Measurements from ENCODE around the gene YPEL4.
"Not testable (repeated sequence)": the region's sequence is repeated elsewhere in the genome, so short reads cannot be mapped to it uniquely, and the experiment has no call there.

YPEL4 gene

DNA sequence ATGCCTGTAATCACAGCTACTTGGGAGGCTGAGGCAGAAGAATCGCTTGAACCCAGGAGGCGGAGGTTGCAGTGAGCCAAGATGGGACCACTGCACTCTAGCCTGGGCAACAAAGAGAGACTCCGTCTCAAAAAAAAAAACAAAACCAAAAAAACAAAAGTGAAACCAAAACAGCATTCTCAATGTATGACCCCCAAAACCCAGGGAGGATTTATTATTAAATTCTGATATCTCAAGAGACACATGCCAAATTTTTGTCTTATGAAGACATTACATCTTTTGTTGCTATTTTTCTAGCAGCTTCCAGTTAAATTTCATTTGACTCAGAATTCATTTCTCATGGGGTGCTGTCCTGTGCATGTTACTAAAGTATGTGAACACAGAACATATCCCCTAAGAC is 3.0 kb upstream of the YPEL4 start:
- H3K4me3 ChIP-seq (ENCODE audit: low read depth, low read length), result no peak overlapping the region
- in situ Hi-C loops (cut with HindIII; ENCODE audit: low sequenced_read_pairs), result no loop called here
- DNase-seq (ENCODE audit: low read depth), result no peak
- TF ChIP-seq, protein P1, sequence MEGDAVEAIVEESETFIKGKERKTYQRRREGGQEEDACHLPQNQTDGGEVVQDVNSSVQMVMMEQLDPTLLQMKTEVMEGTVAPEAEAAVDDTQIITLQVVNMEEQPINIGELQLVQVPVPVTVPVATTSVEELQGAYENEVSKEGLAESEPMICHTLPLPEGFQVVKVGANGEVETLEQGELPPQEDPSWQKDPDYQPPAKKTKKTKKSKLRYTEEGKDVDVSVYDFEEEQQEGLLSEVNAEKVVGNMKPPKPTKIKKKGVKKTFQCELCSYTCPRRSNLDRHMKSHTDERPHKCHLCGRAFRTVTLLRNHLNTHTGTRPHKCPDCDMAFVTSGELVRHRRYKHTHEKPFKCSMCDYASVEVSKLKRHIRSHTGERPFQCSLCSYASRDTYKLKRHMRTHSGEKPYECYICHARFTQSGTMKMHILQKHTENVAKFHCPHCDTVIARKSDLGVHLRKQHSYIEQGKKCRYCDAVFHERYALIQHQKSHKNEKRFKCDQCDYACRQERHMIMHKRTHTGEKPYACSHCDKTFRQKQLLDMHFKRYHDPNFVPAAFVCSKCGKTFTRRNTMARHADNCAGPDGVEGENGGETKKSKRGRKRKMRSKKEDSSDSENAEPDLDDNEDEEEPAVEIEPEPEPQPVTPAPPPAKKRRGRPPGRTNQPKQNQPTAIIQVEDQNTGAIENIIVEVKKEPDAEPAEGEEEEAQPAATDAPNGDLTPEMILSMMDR (IDR thresholded peaks at IDR 0.05; ENCODE audit: low read depth, low read length, missing control alignments), result no peak

DNA sequence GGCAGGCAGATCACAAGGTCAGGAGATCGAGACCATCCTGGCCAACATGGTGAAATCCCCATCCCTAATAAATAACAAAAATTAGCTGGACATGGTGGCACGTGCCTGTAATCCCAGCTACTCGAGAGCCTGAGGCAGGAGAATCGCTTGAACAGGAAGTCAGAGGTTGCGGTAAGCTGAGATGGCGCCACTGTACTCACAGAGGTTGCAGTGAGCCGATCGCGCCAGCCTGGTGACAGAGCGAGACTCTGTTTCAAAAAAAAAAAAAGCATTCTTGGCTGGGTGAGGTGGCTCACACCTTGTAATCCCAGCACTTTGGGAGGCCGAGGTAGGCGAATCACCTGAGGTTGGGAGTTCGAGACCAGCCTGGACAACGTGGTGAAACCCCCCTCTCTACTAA is 2.5 kb upstream of the YPEL4 start:
- DNase-seq (ENCODE audit: low read depth); H3K4me3 ChIP-seq (ENCODE audit: low read depth, low read length): not testable (repeated sequence)

DNA sequence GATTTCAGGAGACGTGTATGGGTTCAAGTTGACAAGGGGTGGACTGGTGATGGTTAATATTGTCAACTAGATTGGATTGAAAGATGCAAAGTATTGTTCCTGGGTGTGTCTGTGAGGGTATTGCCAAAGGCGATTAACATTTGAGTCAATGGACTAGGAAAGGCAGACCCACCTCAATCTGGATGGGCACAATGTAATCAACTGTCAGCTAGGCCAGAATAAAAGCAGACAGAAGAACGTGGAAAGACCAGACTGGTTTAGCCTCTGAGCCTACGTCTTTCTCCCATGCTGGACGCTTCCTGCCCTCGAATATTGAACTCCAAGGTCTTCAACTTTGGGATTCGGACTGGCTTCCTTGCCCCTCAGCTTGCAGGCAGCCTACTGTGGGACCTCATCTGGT is 1.7 kb upstream of the YPEL4 start:
- TF ChIP-seq, protein P1 (IDR thresholded peaks at IDR 0.05; ENCODE audit: low read depth, low read length, missing control alignments), result no peak
- in situ Hi-C loops (cut with HindIII; ENCODE audit: low sequenced_read_pairs), result no loop called here
- no peak for DNase-seq (ENCODE audit: low read depth)
- no peak overlapping the region for H3K4me3 ChIP-seq (ENCODE audit: low read depth, low read length)

More for the DNA sequence above, 2.5 kb upstream of the YPEL4 start:
- in situ Hi-C loops (cut with HindIII; ENCODE audit: low sequenced_read_pairs), result not testable (repeated sequence)

DNA sequence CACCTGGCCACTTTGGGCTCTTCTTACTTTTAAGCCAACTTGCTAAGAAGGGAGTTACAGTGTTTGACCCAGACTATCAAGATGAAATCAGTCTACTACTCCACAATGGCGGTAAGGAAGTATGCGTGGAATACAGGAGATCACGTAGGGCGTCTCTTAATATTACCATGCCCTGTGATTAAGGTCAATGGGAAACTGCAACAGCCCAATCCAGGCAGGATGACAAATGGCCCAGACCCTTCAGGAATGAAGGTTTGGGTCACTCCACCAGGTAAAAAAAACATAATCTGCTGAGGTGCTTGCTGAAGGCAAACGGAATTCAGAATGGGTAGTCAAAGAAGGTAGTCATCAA is 1.0 kb upstream of the YPEL4 start:
- TF ChIP-seq, protein P1 (IDR thresholded peaks at IDR 0.05; ENCODE audit: low read depth, low read length, missing control alignments), result no peak
- in situ Hi-C loops (cut with HindIII; ENCODE audit: low sequenced_read_pairs), result no loop called here
- H3K4me3 ChIP-seq (ENCODE audit: low read depth, low read length), result no peak overlapping the region
- no peak for DNase-seq (ENCODE audit: low read depth)

DNA sequence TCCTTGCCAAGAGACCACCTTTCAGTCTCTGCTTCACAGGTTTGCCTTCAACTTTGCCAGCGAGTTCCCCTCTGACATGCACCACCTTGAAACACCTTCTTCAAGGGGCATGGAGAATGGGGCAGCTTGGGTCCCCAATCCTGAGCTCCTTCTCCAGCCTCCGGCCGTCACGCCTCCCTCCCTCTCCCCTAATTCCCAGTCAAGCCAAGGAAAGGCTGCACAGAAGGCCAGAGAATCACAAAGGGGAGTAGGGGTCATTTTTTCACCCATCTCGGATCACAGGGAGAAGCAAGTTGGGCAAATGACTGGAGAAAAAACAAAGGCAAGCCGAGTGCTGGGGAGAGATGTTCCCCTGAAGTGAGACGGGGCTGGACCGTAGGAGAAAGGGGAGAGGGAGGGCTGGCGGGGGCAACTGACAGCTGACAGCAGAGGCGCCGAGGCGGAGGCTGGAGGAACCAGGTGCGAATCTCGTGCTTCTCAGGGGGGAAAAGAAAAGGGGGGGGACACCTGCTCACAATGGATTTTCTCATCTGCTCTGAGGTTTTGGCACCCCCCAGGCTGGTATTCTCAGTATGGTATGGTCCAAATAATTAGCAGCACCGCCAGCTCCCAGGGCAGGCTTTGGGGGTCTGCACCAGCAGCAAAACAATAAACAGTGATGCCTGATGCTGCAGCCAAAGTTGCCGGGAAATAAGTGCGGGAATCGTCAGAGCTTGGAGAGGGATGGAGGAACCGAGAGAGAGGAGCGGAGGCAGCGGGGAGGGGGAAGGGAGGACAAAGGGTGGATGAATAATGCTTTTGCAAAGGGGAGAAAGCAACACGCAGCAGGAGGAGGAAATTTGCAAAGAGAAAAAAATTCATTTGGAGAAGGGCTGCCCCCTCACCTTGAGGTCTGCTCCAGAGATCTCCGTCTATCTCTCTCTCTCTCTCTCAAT is 644 bp downstream of the YPEL4 start:
- in situ Hi-C loops (cut with HindIII; ENCODE audit: low sequenced_read_pairs), result no loop called here
- peak overlapping the region; percentile 45 for H3K4me3 ChIP-seq (ENCODE audit: low read depth, low read length)
- TF ChIP-seq, protein P1 (IDR thresholded peaks at IDR 0.05; ENCODE audit: low read depth, low read length, missing control alignments), result no peak
- no peak for DNase-seq (ENCODE audit: low read depth)

DNA sequence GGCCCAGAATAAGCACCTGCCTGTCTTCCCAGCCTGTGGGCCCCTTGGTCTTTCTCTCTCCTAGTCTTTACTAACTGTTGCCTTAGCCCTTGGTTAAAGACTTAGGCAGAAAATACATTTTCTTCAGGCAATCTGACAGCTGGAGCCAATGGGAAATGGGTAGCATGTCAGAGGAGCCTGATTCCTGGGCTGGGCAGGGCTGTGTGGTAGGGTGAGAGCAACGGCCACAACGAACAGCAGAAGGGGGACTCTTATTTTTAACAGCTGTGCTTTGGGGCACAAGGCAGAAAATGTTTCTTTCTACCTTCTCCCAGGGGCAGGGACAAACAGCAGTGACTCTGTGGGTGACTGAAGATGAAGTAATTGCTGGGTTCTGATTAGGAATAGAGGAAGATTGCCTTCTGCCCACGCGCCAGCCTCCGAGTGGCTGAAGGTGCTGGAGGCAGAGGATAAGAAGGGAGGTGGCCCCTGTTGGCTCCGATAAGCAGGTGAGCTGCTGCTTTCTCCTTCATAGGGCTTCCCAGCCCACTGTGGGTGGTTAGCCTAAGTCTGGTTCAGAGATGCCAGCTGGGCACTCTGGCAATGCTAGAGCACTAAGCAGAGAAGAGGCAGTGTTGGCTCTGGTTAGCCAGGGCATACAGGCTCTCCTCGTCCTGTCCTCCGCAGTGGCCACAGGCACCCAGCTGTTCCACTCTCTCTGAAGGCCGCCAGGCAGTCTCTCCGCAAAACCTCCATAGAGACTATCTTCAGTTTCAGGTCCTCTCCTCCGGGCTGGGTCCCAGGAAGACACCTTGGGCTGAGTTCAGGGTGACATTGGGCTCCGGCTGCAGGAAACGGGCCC is 1.5 kb downstream of the YPEL4 start:
- in situ Hi-C loops (cut with HindIII; ENCODE audit: low sequenced_read_pairs), result no loop called here
- TF ChIP-seq, protein P1 (IDR thresholded peaks at IDR 0.05; ENCODE audit: low read depth, low read length, missing control alignments), result no peak
- DNase-seq (ENCODE audit: low read depth), result no peak
- H3K4me3 ChIP-seq (ENCODE audit: low read depth, low read length), result peak overlapping the region; percentile 45

DNA sequence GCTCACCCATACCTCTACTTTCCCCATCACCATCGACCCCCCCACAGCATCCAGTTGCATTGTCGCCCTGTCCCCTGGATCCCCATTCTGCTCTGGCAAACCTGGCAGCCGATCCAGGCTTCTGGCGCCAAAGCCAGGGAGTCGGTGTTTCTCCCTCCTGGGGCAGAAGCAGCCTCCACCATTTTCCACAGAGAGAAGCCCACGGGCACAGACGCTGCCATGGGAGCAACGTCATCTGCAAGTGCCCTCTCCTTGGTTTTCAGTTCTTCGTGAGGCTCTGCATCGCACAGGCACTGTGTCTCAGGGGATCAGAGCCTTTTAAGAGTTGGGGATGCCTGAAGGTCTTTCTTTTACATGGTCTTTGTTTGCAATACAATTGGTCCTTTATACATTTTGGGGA is 2.3 kb downstream of the YPEL4 start:
- no peak for DNase-seq (ENCODE audit: low read depth)
- TF ChIP-seq, protein P1 (IDR thresholded peaks at IDR 0.05; ENCODE audit: low read depth, low read length, missing control alignments), result no peak

More for the DNA sequence above, 2.3 kb downstream of the YPEL4 start:
- in situ Hi-C loops (cut with HindIII; ENCODE audit: low sequenced_read_pairs), result no loop called here
- H3K4me3 ChIP-seq (ENCODE audit: low read depth, low read length), result no peak overlapping the region
